Stomach smooth muscle (tissue), 2 donors: ENCODE results near the gene NKTR.
A peak's percentile ranks its signal among the peaks of the same experiment; 100 is the strongest.

Source experiments
- H3K27ac ChIP-seq: one replicate; pipeline ENCODE4 v1.7.0; 2013; ENCODE audit warnings: mild to moderate bottlenecking, low read length, inconsistent platforms
- H3K27me3 ChIP-seq, 2 donors: one replicate each; pipeline ENCODE4 v1.7.0; 2013; ENCODE audit warnings: low read length in 2 of 2; ENCODE audit not compliant: insufficient read depth in 2 of 2, control insufficient read depth in 1 of 2
- H3K36me3 ChIP-seq, 2 donors: one replicate each; pipeline ENCODE4 v1.7.0; 2013; ENCODE audit warnings: low read length in 2 of 2; ENCODE audit not compliant: control insufficient read depth in 2 of 2, insufficient read depth in 2 of 2
- H3K4me1 ChIP-seq: one replicate; pipeline ENCODE4 v1.7.0; 2013; ENCODE audit warnings: low read length; ENCODE audit not compliant: control insufficient read depth, insufficient read depth
- H3K4me3 ChIP-seq, 2 donors: one replicate each; pipeline ENCODE4 v1.7.0; 2013; ENCODE audit warnings: low read length in 2 of 2
- H3K9ac ChIP-seq, 2 donors: one replicate each; pipeline ENCODE4 v1.7.0; 2013; ENCODE audit warnings: low read length in 2 of 2, mild to moderate bottlenecking in 1 of 2
- H3K9me3 ChIP-seq, 2 donors: one replicate each; pipeline ENCODE4 v1.7.0; 2013; ENCODE audit warnings: low read length in 2 of 2; ENCODE audit not compliant: control insufficient read depth in 2 of 2
- donor health status: healthy.
- donor health status: Pancreatic carcinoma.

Gene NKTR

GRCh38 chr3:42632146-42632545 is 31.7 kb downstream of the NKTR start:
- no peak overlapping the region for H3K27ac ChIP-seq
- peaks cover 34 to 46% of the 10 kb centered on the region in 2 donors for H3K36me3 ChIP-seq
- H3K9me3 ChIP-seq: no peaks in the 10 kb centered on the region
- H3K27me3 ChIP-seq: no peaks in the 10 kb centered on the region
- no peak overlapping the region for H3K9ac ChIP-seq
- no peaks in the 10 kb centered on the region for H3K4me1 ChIP-seq
- H3K4me3 ChIP-seq: no peak overlapping the region

- Histone ChIP-seq H3K36me3 (peaks cover 46 to 58% of the 10 kb centered on the region in 2 donors), H3K27ac (no peak overlapping the region), H3K4me3 (no peak overlapping the region), H3K9ac (no peak overlapping the region), H3K9me3 (no peaks in the 10 kb centered on the region), H3K4me1 (no peaks in the 10 kb centered on the region), H3K27me3 (no peaks in the 10 kb centered on the region)
Measured at GRCh38 chr3:42633544-42633943, 33.1 kb downstream of the NKTR start.

DNA sequence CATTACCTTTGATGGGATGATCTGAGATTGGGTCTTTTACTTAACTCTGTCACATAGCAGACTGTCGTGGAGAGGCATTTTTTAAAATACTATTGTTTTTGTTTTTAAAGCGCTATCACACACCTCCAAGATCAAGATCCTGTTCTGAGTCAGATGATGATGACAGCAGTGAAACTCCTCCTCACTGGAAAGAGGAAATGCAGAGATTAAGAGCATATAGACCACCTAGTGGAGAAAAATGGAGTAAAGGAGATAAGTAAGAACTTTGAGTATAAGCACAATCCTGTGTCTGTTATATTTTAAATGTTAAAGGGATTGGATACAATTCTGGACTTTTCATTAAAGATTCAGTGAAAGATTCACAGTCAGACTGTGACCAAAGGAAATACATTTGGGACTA is 34.6 kb downstream of the NKTR start:
- Histone ChIP-seq H3K4me3 (no peak overlapping the region), H3K9me3 (no peaks in the 10 kb centered on the region), H3K36me3 (peaks cover 57 to 70% of the 10 kb centered on the region in 2 donors), H3K27me3 (no peaks in the 10 kb centered on the region), H3K4me1 (no peaks in the 10 kb centered on the region), H3K27ac (no peak overlapping the region), H3K9ac (no peak overlapping the region)

GRCh38 chr3:42637001-42637400 is 36.5 kb downstream of the NKTR start:
- Histone ChIP-seq H3K27me3 (no peaks in the 10 kb centered on the region), H3K4me3 (no peak overlapping the region), H3K9ac (no peak overlapping the region), H3K27ac (no peak overlapping the region), H3K4me1 (no peaks in the 10 kb centered on the region), H3K9me3 (no peaks in the 10 kb centered on the region), H3K36me3 (peaks cover 53 to 69% of the 10 kb centered on the region in 2 donors)

- Histone ChIP-seq H3K27ac (no peak overlapping the region), H3K9me3 (no peaks in the 10 kb centered on the region), H3K27me3 (no peaks in the 10 kb centered on the region), H3K9ac (no peak overlapping the region), H3K4me3 (no peak overlapping the region), H3K4me1 (no peaks in the 10 kb centered on the region), H3K36me3 (peaks cover 59 to 70% of the 10 kb centered on the region in 2 donors)
Measured at GRCh38 chr3:42638339-42638842, 37.9 kb downstream of the NKTR start.

- Histone ChIP-seq H3K36me3 (peaks cover 61 to 67% of the 10 kb centered on the region in 2 donors), H3K27ac (no peak overlapping the region), H3K9me3 (no peaks in the 10 kb centered on the region), H3K27me3 (no peaks in the 10 kb centered on the region), H3K4me1 (no peaks in the 10 kb centered on the region), H3K4me3 (no peak overlapping the region), H3K9ac (no peak overlapping the region)
Measured at GRCh38 chr3:42639192-42639591, 38.7 kb downstream of the NKTR start.

- H3K27ac ChIP-seq: no peak overlapping the region
Measured at GRCh38 chr3:42640129-42640528, 39.6 kb downstream of the NKTR start.

DNA sequence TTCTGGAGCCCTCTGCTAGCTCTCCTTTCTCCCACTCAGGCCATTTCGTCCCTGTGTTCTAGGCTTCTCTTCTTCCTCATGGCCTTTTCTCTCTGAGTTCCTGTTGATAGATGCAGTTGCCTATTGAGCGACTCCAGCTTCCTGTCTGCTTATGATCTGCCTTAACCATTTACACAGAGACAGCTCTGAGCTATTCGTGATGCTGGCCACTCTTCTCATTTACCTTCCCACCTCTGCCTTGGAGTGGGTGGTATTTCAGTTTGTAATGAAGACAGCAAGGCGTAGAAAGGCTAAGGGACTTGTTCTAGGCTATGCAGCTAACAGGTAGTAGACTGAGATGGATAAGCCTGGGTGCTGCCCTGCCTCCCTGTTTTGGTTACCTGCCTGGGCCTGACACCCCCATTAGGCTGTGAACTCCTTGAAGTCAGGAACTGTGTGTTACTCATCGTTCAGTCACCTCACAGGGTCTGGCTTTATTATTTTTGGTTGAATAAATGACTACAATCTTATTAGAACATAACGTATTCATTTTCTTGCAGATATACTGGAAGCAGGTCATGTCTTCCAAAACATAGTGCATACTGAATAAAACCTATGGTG is 40.4 kb downstream of the NKTR start:
- H3K9ac ChIP-seq: no peak overlapping the region
- no peak overlapping the region for H3K4me3 ChIP-seq
- H3K4me1 ChIP-seq: no peaks in the 10 kb centered on the region
- no peaks in the 10 kb centered on the region for H3K27me3 ChIP-seq
- H3K9me3 ChIP-seq: no peaks in the 10 kb centered on the region
- H3K27ac ChIP-seq: no peak overlapping the region
- peaks cover 68 to 70% of the 10 kb centered on the region in 2 donors for H3K36me3 ChIP-seq

More at GRCh38 chr3:42640129-42640528, 39.6 kb downstream of the NKTR start:
- Histone ChIP-seq H3K9ac (no peak overlapping the region), H3K9me3 (no peaks in the 10 kb centered on the region), H3K4me1 (no peaks in the 10 kb centered on the region), H3K4me3 (no peak overlapping the region), H3K27me3 (no peaks in the 10 kb centered on the region), H3K36me3 (peaks cover 67 to 72% of the 10 kb centered on the region in 2 donors)

DNA sequence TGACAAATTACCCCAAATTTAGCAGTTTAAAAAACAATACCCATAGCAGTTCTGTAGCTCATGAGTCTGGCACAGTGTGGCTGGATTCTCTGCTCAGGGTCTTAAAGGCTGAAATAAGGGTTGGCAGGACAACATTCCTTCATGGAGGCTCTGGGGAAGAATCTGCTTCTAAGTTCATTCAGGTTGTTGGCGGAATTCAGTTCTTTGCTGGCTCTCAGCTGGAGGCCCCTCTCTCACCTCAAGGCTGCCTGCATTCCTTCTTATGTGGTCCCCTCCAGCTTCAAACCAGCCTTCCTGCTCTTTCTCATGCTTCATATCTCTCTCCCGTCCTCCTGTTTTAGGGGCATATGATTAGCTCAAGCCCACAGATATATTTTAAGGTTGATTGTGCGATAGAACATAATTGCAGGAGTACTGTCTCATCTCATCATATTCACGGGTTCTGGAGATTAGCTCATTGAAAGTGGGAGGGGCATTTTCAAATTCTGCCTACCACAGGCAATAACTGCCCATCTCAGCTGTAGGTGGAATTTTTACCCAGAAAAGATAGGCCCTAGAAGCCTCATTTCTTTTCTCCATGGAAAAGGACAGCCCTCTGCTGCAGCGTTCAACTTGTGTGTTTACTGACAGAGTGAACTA is 47.5 kb downstream of the NKTR start:
- H3K27me3 ChIP-seq: no peaks in the 10 kb centered on the region
- peaks cover 25% of the 10 kb centered on the region for H3K4me1 ChIP-seq
- H3K9ac ChIP-seq: no peak overlapping the region
- H3K9me3 ChIP-seq: no peaks in the 10 kb centered on the region
- H3K36me3 ChIP-seq: peaks cover 27 to 44% of the 10 kb centered on the region in 2 donors
- H3K4me3 ChIP-seq: no peak overlapping the region
- H3K27ac ChIP-seq: no peak overlapping the region

DNA sequence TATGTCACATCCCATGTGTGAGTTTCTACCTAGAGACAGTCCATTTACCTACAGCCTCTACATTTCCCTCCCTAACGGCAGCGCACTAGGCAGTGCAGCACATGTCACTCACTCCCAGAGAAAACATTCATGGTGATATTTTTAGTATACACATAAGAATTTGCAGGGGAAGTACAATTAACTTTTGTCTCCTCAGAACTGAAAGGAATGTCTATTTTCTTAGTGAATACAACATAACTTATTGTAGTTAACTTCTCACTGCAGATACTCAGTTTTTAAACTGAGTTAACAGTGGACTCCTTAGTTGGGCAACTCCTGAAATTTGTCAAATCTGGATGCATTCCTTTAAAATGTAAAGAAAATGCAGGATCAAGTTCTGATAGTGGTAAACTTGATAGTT is 48.5 kb downstream of the NKTR start:
- H3K9ac ChIP-seq: no peak overlapping the region
- H3K27me3 ChIP-seq: no peaks in the 10 kb centered on the region
- peaks cover 17 to 34% of the 10 kb centered on the region in 2 donors for H3K36me3 ChIP-seq
- H3K9me3 ChIP-seq: no peaks in the 10 kb centered on the region
- H3K27ac ChIP-seq: no peak overlapping the region
- no peak overlapping the region for H3K4me3 ChIP-seq
- peaks cover 34% of the 10 kb centered on the region for H3K4me1 ChIP-seq

- no peak overlapping the region for H3K9ac ChIP-seq
- H3K4me3 ChIP-seq: no peak overlapping the region
- no peaks in the 10 kb centered on the region for H3K9me3 ChIP-seq
- H3K27ac ChIP-seq: peak overlapping the region; percentile 69
- H3K27me3 ChIP-seq: no peaks in the 10 kb centered on the region
- peaks cover 12 to 27% of the 10 kb centered on the region in 2 donors for H3K36me3 ChIP-seq
- H3K4me1 ChIP-seq: peaks cover 37% of the 10 kb centered on the region
Measured at GRCh38 chr3:42649783-42650182, 49.3 kb downstream of the NKTR start.
